Endothelial cell of umbilical vein (primary cell): ENCODE results near the gene HLTF. TPM values are rescaled to one million over a fixed set of nuclear protein-coding genes. Genes with fewer than 3 reads are reported as not detected.

ENCODE experiments used
- BruUV-seq: library from RNA; stranded (reverse); fragments of 400-500 nt; replicated peaks from 2 replicates; lab custom pipeline; 2021; lab: Mats Ljungman, UMichigan
- CTCF ChIA-PET: fragments of 300-600, 350-600 bp; sonication (Branson Sonifier 250); formaldehyde crosslinking; loops from one replicate; lab custom pipeline; 2021; ENCODE audit warnings: antibody characterized with exemption, inconsistent platforms; lab: Charles Lee
- POLR2A ChIA-PET: fragments of 300-600, 350-600 bp; sonication (Branson Sonifier 250); formaldehyde crosslinking; loops from one replicate; lab custom pipeline; 2021; ENCODE audit warnings: antibody characterized with exemption, inconsistent platforms; lab: Charles Lee
- DNase-seq: peaks from one replicate; pipeline ENCODE4 v3.0.0-alpha.2; 2011; ENCODE audit warnings: low read depth, low spot score
- FAIRE-seq: peaks from 2 replicates; lab custom pipeline; 2011; peaks lifted over from hg19 to GRCh38; lab: Jason Lieb, UNC
- H2AFZ ChIP-seq: 2 replicates; pipeline ENCODE4 v1.6.0; 2012; ENCODE audit warnings: low read depth, low read length, control low read depth, inconsistent platforms
- H3K27ac ChIP-seq: 2 replicates; pipeline ENCODE4 v1.5.1; 2011; ENCODE audit warnings: low read depth, mild to moderate bottlenecking, control low read depth, low read length, moderate library complexity; ENCODE audit not compliant: insufficient read depth
- H3K27me3 ChIP-seq, 2 experiments: 2 replicates each; pipeline versions ENCODE4 v1.6.0 to v1.6.1; 2011; ENCODE audit warnings: low read length in 2 of 2, mixed read lengths in 1 of 2; ENCODE audit not compliant: control insufficient read depth in 2 of 2, insufficient read depth in 2 of 2
- H3K36me3 ChIP-seq, 2 experiments: 2 replicates in 1 of 2; 3 replicates in 1 of 2; pipeline ENCODE4 v1.5.1; 2011; ENCODE audit warnings: low read length in 2 of 2, mild to moderate bottlenecking in 1 of 2, moderate library complexity in 1 of 2; ENCODE audit not compliant: control insufficient read depth in 2 of 2, insufficient read depth in 2 of 2; ENCODE audit errors: extremely low read depth in 1 of 2
- H3K4me1 ChIP-seq: 3 replicates; pipeline ENCODE4 v1.5.1; 2011; ENCODE audit warnings: mild to moderate bottlenecking, low read length; ENCODE audit not compliant: control insufficient read depth, insufficient read depth; ENCODE audit errors: extremely low read depth
- H3K4me2 ChIP-seq: 2 replicates; pipeline ENCODE4 v1.6.1; 2011; ENCODE audit warnings: low read length, control low read depth, mixed read lengths; ENCODE audit not compliant: insufficient read depth
- H3K4me3 ChIP-seq, 3 experiments: fragments of 200-600 bp in 1 of 3; sonication (generic), shearing (Covaris generic) in 1 of 3; replicated peaks in 1 of 3; 2 replicates each; pipeline ENCODE4 v1.5.1; 2011 to 2016; ENCODE audit warnings: control low read depth in 3 of 3, low read length in 3 of 3, mild to moderate bottlenecking in 2 of 3, inconsistent platforms in 1 of 3, low read depth in 1 of 3, moderate library complexity in 1 of 3; ENCODE audit not compliant: insufficient read depth in 1 of 3
- H3K79me2 ChIP-seq: 2 replicates; pipeline ENCODE4 v1.6.0; 2012; ENCODE audit warnings: low read length, inconsistent platforms; ENCODE audit not compliant: control insufficient read depth, insufficient read depth
- H3K9ac ChIP-seq: replicated peaks from 2 replicates; pipeline ENCODE3; 2011; ENCODE audit warnings: low read length, control low read depth; ENCODE audit not compliant: insufficient read depth; ENCODE audit errors: extremely low read depth
- H3K9me1 ChIP-seq: replicated peaks from 3 replicates; pipeline ENCODE4 v1.6.0; 2011; ENCODE audit warnings: mild to moderate bottlenecking, low read length; ENCODE audit not compliant: control insufficient read depth, insufficient read depth; ENCODE audit errors: extremely low read depth
- H3K9me3 ChIP-seq: replicated peaks from 2 replicates; pipeline ENCODE4 v1.5.1; 2012; ENCODE audit warnings: low read length, inconsistent platforms; ENCODE audit not compliant: control insufficient read depth, insufficient read depth
- H4K20me1 ChIP-seq: replicated peaks from 2 replicates; pipeline ENCODE3; 2011; ENCODE audit warnings: mild to moderate bottlenecking, low read length; ENCODE audit not compliant: control insufficient read depth, insufficient read depth; ENCODE audit errors: extremely low read depth
- CTCF ChIP-seq, 2 donors: IDR thresholded peaks; 1 replicate in 1 of 2; 2 replicates in 1 of 2; pipeline ENCODE4 v1.5.1; 2011; ENCODE audit warnings: low read length in 2 of 2, mild to moderate bottlenecking in 2 of 2, moderate library complexity in 2 of 2, control low read depth in 1 of 2, inconsistent platforms in 1 of 2, low read depth in 1 of 2; ENCODE audit not compliant: insufficient read depth in 1 of 2; ENCODE audit errors: extremely low read depth in 1 of 2
- EZH2 ChIP-seq: IDR thresholded peaks from 2 replicates; pipeline ENCODE4 v1.6.1; 2012; ENCODE audit warnings: borderline replicate concordance, low read depth, mild to moderate bottlenecking, moderate library complexity, low read length, inconsistent platforms; ENCODE audit not compliant: severe bottlenecking
- FOS ChIP-seq: IDR thresholded peaks from 2 replicates; pipeline ENCODE4 v1.6.1; 2011; ENCODE audit warnings: mild to moderate bottlenecking, low read length, moderate library complexity, borderline replicate concordance; ENCODE audit not compliant: insufficient read depth
- GATA2 ChIP-seq: IDR thresholded peaks from 2 replicates; pipeline ENCODE4 v1.7.0; 2011; ENCODE audit warnings: low read depth, mild to moderate bottlenecking, moderate library complexity, mixed read lengths, low read length; ENCODE audit not compliant: insufficient read length, insufficient read depth
- JUN ChIP-seq: IDR thresholded peaks from 2 replicates; pipeline ENCODE4 v1.6.1; 2011; ENCODE audit warnings: borderline replicate concordance, low read depth; ENCODE audit not compliant: insufficient read length, insufficient read depth
- MAX ChIP-seq: IDR thresholded peaks from 2 replicates; pipeline ENCODE4 v1.6.1; 2011; ENCODE audit not compliant: insufficient read depth, insufficient read length
- MYC ChIP-seq: IDR thresholded peaks from one replicate; pipeline ENCODE4 v1.6.1; 2011; ENCODE audit warnings: mild to moderate bottlenecking, low read depth, low read length
- POLR2A ChIP-seq: IDR thresholded peaks from 2 replicates; pipeline ENCODE4 v1.6.1; 2012; ENCODE audit warnings: low read depth, mild to moderate bottlenecking, control low read depth, low read length
- POLR2AphosphoS5 ChIP-seq: IDR thresholded peaks from 2 replicates; pipeline ENCODE4 v1.6.1; 2012; ENCODE audit warnings: low read depth, mild to moderate bottlenecking, control low read depth, low read length, moderate library complexity; ENCODE audit not compliant: insufficient read depth
- dilution Hi-C: fragments of 300-500 bp; cut with MboI; formaldehyde crosslinking; loops from one replicate; pipeline ENCODE4 v1.15.0; 2019; ENCODE audit warnings: low sequenced_read_pairs; ENCODE audit not compliant: extremely low pct_ligation_motif_present
- intact Hi-C: fragments of 100-400 bp; cut with micrococcal nuclease; formaldehyde crosslinking; loops from one replicate; pipeline ENCODE4 v1.10.0; 2022
- polyA plus RNA-seq, 4 experiments: library from polyadenylated mRNA; depleted of rRNA in 3 of 4; stranded (reverse) in 3 of 4; unstranded in 1 of 4; fragments of >200 nt; gene quantifications; 2 replicates each; pipeline versions ENCODE4 v1.2.1 to v1.2.3, GENCODE V29; 2011 to 2012; ENCODE audit warnings: missing spikeins in 1 of 4
- total RNA-seq: library from RNA; stranded (reverse); gene quantifications from 2 replicates; pipeline ENCODE4 v1.2.3, GENCODE V29; 2021

Gene HLTF
- total and polyA plus RNA-seq, 2 donors (not counting 3 experiments of a cell fraction or from before 2014, with no cell fraction given) = 8.7 to 24.6 TPM

DNA sequence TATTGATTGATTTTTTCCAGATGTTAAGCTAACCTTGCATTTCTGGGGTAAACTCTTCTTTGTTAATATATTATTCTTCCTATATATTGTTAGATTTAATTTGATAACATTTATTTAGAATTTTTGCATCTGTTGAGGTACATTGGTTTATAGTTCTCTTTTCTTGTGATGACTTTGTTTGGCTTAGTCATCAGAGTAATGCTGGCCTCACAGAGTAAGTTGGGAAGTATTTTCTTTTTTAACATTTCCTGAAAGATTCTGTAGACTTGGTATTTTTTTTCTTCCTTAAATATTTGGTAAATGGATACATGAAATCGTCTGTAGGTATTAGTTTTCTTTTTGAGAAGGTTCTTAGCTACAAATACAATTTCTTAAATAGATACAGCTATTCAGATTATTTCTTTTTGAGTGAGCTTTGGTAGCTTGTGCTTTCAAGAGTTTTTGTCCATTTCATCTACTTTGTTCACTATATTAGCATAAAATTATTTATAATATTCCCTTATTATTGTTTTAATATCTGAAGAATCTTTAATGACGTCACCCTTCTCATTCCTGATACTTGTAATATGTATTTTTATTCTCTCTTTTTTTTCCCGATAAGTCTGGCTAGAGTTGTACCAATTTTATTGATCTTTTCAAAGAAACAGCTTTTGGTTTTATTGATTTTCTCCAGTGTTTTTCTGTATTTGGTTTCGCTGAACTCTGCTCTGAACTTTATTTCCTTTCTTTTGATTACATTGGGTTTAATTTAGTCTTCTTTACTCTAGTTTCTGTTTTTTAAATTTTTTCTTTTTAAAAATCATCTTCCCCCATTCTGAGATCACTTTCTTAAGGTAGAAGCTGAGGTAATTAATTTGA, 36.6 kb upstream of the HLTF start:
- POLR2A ChIA-PET = no interaction called here

More for the DNA sequence above, 36.6 kb upstream of the HLTF start:
- FAIRE-seq (peak; percentile 4), DNase-seq (no peak)
- Histone ChIP-seq H3K27me3 (peaks cover 0 to 1% of the 10 kb centered on the region in 2 experiments), H3K4me2 (no peak overlapping the region), H3K27ac (no peak overlapping the region), H3K9me1 (no peaks in the 10 kb centered on the region), H3K9ac (no peak overlapping the region), H3K4me3 (no peak overlapping the region), H3K79me2 (no peaks in the 10 kb centered on the region), H3K4me1 (no peaks in the 10 kb centered on the region), H3K9me3 (no peaks in the 10 kb centered on the region), H4K20me1 (no peaks in the 10 kb centered on the region), H3K36me3 (no peaks in the 10 kb centered on the region), H2AFZ (no peak overlapping the region)
- TF ChIP-seq POLR2A (no peak), JUN (no peak), CTCF (IDR thresholded peaks at IDR 0.05; ENCODE audit: extremely low read depth in 1 of 2, insufficient read depth in 1 of 2, low read depth in 1 of 2, low read length in 2 of 2) (no peak), EZH2 (no peak), GATA2 (no peak), POLR2AphosphoS5 (no peak), MYC (no peak), MAX (no peak), FOS (no peak)
- dilution Hi-C loops (no loop called here), intact Hi-C loops (no loop called here)
- CTCF ChIA-PET = interaction anchor here (0.7 to 8.0 kb wide), 9 partner anchors 10 to 686 kb away, joined by 3 to 136 read pairs (median 4); no protein-coding TSS in a partner anchor
- no TSS peak for BruUV-seq
